Activated CD8-positive, alpha-beta T cell treated with anti-CD3 and anti-CD28 coated beads for 36 hours (primary cell): Measurements from ENCODE around the gene RFTN1. TPM values are rescaled to one million over a fixed set of nuclear protein-coding genes. Genes with fewer than 3 reads are reported as not detected.

Experiments used
- ATAC-seq: fragments of 200-7000 bp; cut with Tn5 transposase; one replicate; pipeline ENCODE4 v1.10.0; 2021; ENCODE audit warnings: mild to moderate bottlenecking, moderate library complexity
- CTCF ChIA-PET: fragments of 350-600 bp; sonication (Branson Sonifier 250); formaldehyde crosslinking; loops from one replicate; lab custom pipeline; 2021; ENCODE audit warnings: antibody characterized with exemption; lab: Charles Lee
- POLR2A ChIA-PET: fragments of 350-600 bp; sonication (Branson Sonifier 250); formaldehyde crosslinking; loops from one replicate; lab custom pipeline; 2021; ENCODE audit warnings: antibody characterized with exemption; lab: Charles Lee
- DNase-seq: peaks from one replicate; pipeline ENCODE4 v3.0.0-alpha.2; 2020
- H3K27ac Mint-ChIP-seq: one replicate; pipeline ENCODE4 v1.8.0; 2021; ENCODE audit warnings: mild to moderate bottlenecking, mixed read lengths
- H3K27me3 Mint-ChIP-seq: one replicate; pipeline ENCODE4 v1.8.0; 2021; ENCODE audit warnings: mixed read lengths
- H3K36me3 Mint-ChIP-seq: one replicate; pipeline ENCODE4 v1.8.0; 2021; ENCODE audit warnings: low read depth, mixed read lengths
- H3K4me1 Mint-ChIP-seq: one replicate; pipeline ENCODE4 v1.8.0; 2021; ENCODE audit warnings: low read depth, mixed read lengths
- H3K4me3 Mint-ChIP-seq: one replicate; pipeline ENCODE4 v1.8.0; 2021; ENCODE audit warnings: mild to moderate bottlenecking, moderate library complexity, mixed read lengths
- H3K9me3 Mint-ChIP-seq: one replicate; pipeline ENCODE4 v1.8.0; 2021; ENCODE audit warnings: mixed read lengths
- CTCF ChIP-seq: fragments of 200-600 bp; IDR thresholded peaks from one replicate; pipeline ENCODE4 v1.8.0; 2022; ENCODE audit warnings: antibody characterized with exemption, mild to moderate bottlenecking
- intact Hi-C: fragments of 100-400 bp; cut with micrococcal nuclease; formaldehyde crosslinking; loops from one replicate; pipeline ENCODE4 v1.10.0; 2022
- total RNA-seq, 2 experiments: library from RNA; stranded (reverse); gene quantifications; one replicate each; pipeline ENCODE4 v1.2.3, GENCODE V29; 2021

RFTN1 gene
- total RNA-seq, 2 experiments from 2014 or later: 113 to 125 TPM

DNA sequence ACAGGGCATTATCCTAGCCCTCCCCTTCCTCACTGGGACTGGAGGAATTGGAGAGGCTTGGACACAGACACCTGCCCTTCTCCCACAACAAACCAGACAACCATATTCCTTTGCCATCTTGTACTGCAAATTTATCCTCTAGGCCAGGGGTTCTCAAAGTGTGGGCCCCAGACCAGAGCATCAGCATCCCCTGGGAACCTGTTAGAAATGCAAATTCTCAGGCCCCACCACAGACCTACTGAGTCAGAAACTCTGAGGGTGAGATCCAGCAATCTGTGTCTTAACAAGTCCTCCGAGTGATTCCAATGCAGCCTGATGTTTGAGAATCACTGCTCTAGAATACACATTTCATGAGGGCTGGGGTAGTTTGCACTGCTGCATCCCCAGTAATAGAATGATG is 133.1 kb downstream of the RFTN1 start:
- ATAC-seq: no peak
- Mint-ChIP-seq H3K27me3 (no peaks in the 10 kb centered on the region), H3K36me3 (peaks cover 82% of the 10 kb centered on the region), H3K27ac (peak overlapping the region; percentile 93), H3K4me3 (no peak overlapping the region), H3K9me3 (peaks cover 19% of the 10 kb centered on the region), H3K4me1 (peaks cover 89% of the 10 kb centered on the region)
- DNase-seq: no peak
- intact Hi-C loops: loop anchor here (5.0 kb wide), 1 partner anchor 93 kb away; no protein-coding TSS in a partner anchor
- ChIA-PET CTCF (no interaction called here), POLR2A (interaction anchor here (2.3 to 2.6 kb wide), 2 partner anchors 130 to 132 kb away, joined by 6 read pairs; no protein-coding TSS in a partner anchor)
- TF ChIP-seq CTCF: no peak

GRCh38 chr3:16379838-16380237 is 133.7 kb downstream of the RFTN1 start:
- no peaks in the 10 kb centered on the region for H3K27me3 Mint-ChIP-seq
- TF ChIP-seq CTCF: no peak
- H3K4me3 Mint-ChIP-seq: no peak overlapping the region
- peaks cover 84% of the 10 kb centered on the region for H3K36me3 Mint-ChIP-seq
- peak overlapping the region; percentile 93 for H3K27ac Mint-ChIP-seq
- intact Hi-C loops: loop anchor here (5.0 kb wide), 1 partner anchor 93 kb away; no protein-coding TSS in a partner anchor
- POLR2A ChIA-PET: interaction anchor here (0.6 to 2.3 kb wide), 5 partner anchors 10 to 130 kb away, joined by 3 to 8 read pairs (median 3); no protein-coding TSS in a partner anchor
- ATAC-seq: peak; percentile 53
- DNase-seq: peak; percentile 33
- CTCF ChIA-PET: interaction anchor here (0.9 to 1.6 kb wide), 2 partner anchors 63 to 90 kb away, joined by 3 read pairs; no protein-coding TSS in a partner anchor
- peaks cover 19% of the 10 kb centered on the region for H3K9me3 Mint-ChIP-seq
- H3K4me1 Mint-ChIP-seq: peaks cover 93% of the 10 kb centered on the region

GRCh38 chr3:16378920-16379319 is 134.6 kb downstream of the RFTN1 start:
- H3K4me3 Mint-ChIP-seq: no peak overlapping the region
- intact Hi-C loops: no loop called here
- H3K4me1 Mint-ChIP-seq: peaks cover 97% of the 10 kb centered on the region
- ATAC-seq (peak; percentile 61), DNase-seq (peak; percentile 68)
- H3K36me3 Mint-ChIP-seq: peaks cover 91% of the 10 kb centered on the region
- CTCF ChIA-PET: interaction anchor here (1.6 kb wide), 1 partner anchor 89 kb away, joined by 3 read pairs; no protein-coding TSS in a partner anchor
- TF ChIP-seq CTCF: no peak
- POLR2A ChIA-PET: interaction anchor here (0.9 to 2.3 kb wide), 5 partner anchors 8 to 131 kb away, joined by 3 to 8 read pairs (median 6); no protein-coding TSS in a partner anchor
- no peaks in the 10 kb centered on the region for H3K27me3 Mint-ChIP-seq
- peak overlapping the region; percentile 93 for H3K27ac Mint-ChIP-seq
- peaks cover 19% of the 10 kb centered on the region for H3K9me3 Mint-ChIP-seq

- H3K4me3 Mint-ChIP-seq: no peak overlapping the region
- intact Hi-C loops: no loop called here
- no peak for ATAC-seq
Observed at GRCh38 chr3:16378415-16378814, 135.1 kb downstream of the RFTN1 start.

More at GRCh38 chr3:16378415-16378814, 135.1 kb downstream of the RFTN1 start:
- peaks cover 19% of the 10 kb centered on the region for H3K9me3 Mint-ChIP-seq
- no peak for DNase-seq
- peaks cover 89% of the 10 kb centered on the region for H3K36me3 Mint-ChIP-seq
- peaks cover 97% of the 10 kb centered on the region for H3K4me1 Mint-ChIP-seq
- TF ChIP-seq CTCF: no peak
- ChIA-PET CTCF (interaction anchor here (1.6 kb wide), 1 partner anchor 88 kb away, joined by 3 read pairs; no protein-coding TSS in a partner anchor), POLR2A (interaction anchor here (1.1 to 2.3 kb wide), 5 partner anchors 9 to 132 kb away, joined by 3 to 8 read pairs (median 6); no protein-coding TSS in a partner anchor)
- no peaks in the 10 kb centered on the region for H3K27me3 Mint-ChIP-seq
- H3K27ac Mint-ChIP-seq: peak overlapping the region; percentile 93
